ENCODE measurements around the gene COP1.

The COP1 gene

GRCh38 chr1:176165573-176165972, 41.5 kb downstream of the COP1 start:
- H3K27ac ChIP-seq: no peak overlapping the region
- H3K9me3 ChIP-seq (ENCODE audit: low read depth, low read length): no peaks in the 10 kb centered on the region
- H3K9ac ChIP-seq (ENCODE audit: insufficient read length): no peak overlapping the region
- H3K4me3 ChIP-seq: no peak overlapping the region
- TF ChIP-seq EZH2 (IDR thresholded peaks at IDR 0.05) (no peak), POLR2AphosphoS5 (IDR thresholded peaks at IDR 0.05; ENCODE audit: borderline replicate concordance, low read depth, low read length) (no peak), FOXP2 (optimal IDR thresholded peaks at IDR 0.05; ENCODE audit: control extremely low read depth, extremely low read length, insufficient read depth) (no peak)
- peaks cover 37% of the 10 kb centered on the region for H3K36me3 ChIP-seq (ENCODE audit: insufficient read depth, low read length)
- DNase-seq (ENCODE audit: low read depth, low spot score): no peak

GRCh38 chr1:176164014-176164678, 42.9 kb downstream of the COP1 start:
- TF ChIP-seq EZH2 (IDR thresholded peaks at IDR 0.05) (no peak), POLR2AphosphoS5 (IDR thresholded peaks at IDR 0.05; ENCODE audit: borderline replicate concordance, low read depth, low read length) (no peak), FOXP2 (optimal IDR thresholded peaks at IDR 0.05; ENCODE audit: control extremely low read depth, extremely low read length, insufficient read depth) (no peak)
- Histone ChIP-seq H3K4me3 (no peak overlapping the region), H3K27ac (no peak overlapping the region), H3K36me3 (ENCODE audit: insufficient read depth, low read length) (peaks cover 38% of the 10 kb centered on the region), H3K9ac (ENCODE audit: insufficient read length) (no peak overlapping the region), H3K9me3 (ENCODE audit: low read depth, low read length) (no peaks in the 10 kb centered on the region)
- DNase-seq (ENCODE audit: low read depth, low spot score): no peak

DNA sequence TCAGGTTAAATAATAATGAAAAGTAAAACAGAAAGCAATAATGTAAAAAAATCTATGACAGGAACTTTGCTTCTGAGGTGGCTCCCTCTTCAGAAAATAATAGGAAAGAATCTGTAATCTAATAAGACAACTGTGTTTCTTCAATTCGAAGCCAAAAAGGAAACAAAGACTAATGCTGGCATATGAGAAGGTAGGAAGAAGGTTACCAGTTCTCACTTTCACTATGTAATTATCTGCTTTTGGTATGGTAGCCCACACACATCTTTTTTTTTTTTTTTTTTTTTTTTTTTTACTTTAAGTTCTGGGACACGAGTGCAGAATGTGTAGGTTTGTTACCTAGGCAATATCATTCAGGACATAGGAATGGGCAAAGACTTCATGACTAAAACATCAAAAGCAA, 47.1 kb downstream of the COP1 start:
- H3K9me3 ChIP-seq (ENCODE audit: low read depth, low read length): peaks cover 10% of the 10 kb centered on the region
- no peak overlapping the region for H3K4me3 ChIP-seq
- H3K27ac ChIP-seq: no peak overlapping the region
- TF ChIP-seq POLR2AphosphoS5 (IDR thresholded peaks at IDR 0.05; ENCODE audit: borderline replicate concordance, low read depth, low read length): no peak
- TF ChIP-seq EZH2 (IDR thresholded peaks at IDR 0.05): no peak
- TF ChIP-seq FOXP2 (optimal IDR thresholded peaks at IDR 0.05; ENCODE audit: control extremely low read depth, extremely low read length, insufficient read depth): no peak
- H3K36me3 ChIP-seq (ENCODE audit: insufficient read depth, low read length): peaks cover 48% of the 10 kb centered on the region
- no peak for DNase-seq (ENCODE audit: low read depth, low spot score)
- H3K9ac ChIP-seq (ENCODE audit: insufficient read length): no peak overlapping the region

DNA sequence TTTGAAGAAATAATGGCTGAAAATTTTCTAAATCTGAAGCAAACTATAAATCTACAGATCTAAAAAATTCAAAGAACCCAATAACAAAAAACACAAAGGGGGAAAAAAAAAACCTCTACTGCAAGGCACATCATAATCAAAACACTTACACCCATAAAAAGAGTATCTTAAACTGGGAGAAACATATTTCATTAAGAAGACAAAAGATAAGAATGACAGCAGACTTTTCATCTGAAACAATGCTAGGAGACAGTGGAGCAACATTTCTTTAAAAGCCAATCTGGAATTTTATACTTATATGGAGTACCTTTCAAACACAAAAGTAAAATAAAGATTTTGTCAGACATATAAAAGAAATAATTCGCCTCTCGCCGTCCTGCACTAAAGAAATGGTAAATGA, 49.1 kb downstream of the COP1 start:
- H3K4me3 ChIP-seq: no peak overlapping the region
- H3K36me3 ChIP-seq (ENCODE audit: insufficient read depth, low read length): peaks cover 59% of the 10 kb centered on the region
- TF ChIP-seq POLR2AphosphoS5 (IDR thresholded peaks at IDR 0.05; ENCODE audit: borderline replicate concordance, low read depth, low read length) (no peak), EZH2 (IDR thresholded peaks at IDR 0.05) (no peak), FOXP2 (optimal IDR thresholded peaks at IDR 0.05; ENCODE audit: control extremely low read depth, extremely low read length, insufficient read depth) (no peak)
- H3K9me3 ChIP-seq (ENCODE audit: low read depth, low read length): peaks cover 10% of the 10 kb centered on the region
- no peak overlapping the region for H3K27ac ChIP-seq
- DNase-seq (ENCODE audit: low read depth, low spot score): no peak
- no peak overlapping the region for H3K9ac ChIP-seq (ENCODE audit: insufficient read length)

DNA sequence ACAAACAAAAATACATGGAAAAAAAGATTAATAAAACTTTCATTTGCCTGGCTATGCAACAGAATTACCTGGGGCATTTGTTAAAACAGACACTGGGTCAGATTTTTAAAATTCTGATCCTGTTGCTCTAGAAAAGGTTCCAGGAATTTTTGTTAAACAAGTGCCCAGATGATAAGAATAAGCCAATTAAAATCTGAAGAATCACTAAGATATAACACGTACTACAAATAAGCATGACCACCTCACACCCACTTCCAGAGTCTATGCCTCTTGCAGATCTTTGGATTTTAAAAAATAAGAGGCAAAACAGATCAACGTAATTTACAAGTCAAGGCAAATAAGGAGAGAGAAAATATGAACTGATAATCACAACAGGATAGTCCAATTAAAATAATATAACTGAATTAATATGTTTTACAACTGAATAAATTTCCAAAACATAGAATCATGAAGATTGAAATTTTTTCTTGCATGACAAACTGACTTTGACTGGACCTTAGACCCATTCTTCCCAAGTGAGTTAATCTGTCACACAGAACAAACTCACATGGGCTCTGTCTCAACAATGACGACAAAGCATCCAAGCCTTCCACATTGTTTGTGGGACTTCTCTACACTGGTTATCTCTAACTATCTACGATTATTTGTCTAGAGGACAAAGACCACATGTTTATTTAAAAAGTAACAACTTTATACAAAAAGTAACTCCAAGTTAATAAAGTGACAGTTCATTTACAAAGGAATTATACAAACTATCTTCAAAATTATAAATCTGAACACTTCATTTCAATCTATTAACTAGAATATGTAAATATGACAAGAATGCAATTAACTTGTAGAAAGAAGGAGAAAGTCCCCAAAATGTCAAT, 56.9 kb downstream of the COP1 start:
- Histone ChIP-seq H3K27ac (no peak overlapping the region), H3K4me3 (no peak overlapping the region), H3K9me3 (ENCODE audit: low read depth, low read length) (no peaks in the 10 kb centered on the region), H3K36me3 (ENCODE audit: insufficient read depth, low read length) (peaks cover 38% of the 10 kb centered on the region), H3K9ac (ENCODE audit: insufficient read length) (no peak overlapping the region)
- no peak for DNase-seq (ENCODE audit: low read depth, low spot score)
- TF ChIP-seq POLR2AphosphoS5 (IDR thresholded peaks at IDR 0.05; ENCODE audit: borderline replicate concordance, low read depth, low read length) (no peak), EZH2 (IDR thresholded peaks at IDR 0.05) (no peak), FOXP2 (optimal IDR thresholded peaks at IDR 0.05; ENCODE audit: control extremely low read depth, extremely low read length, insufficient read depth) (no peak)

GRCh38 chr1:176144526-176144925, 62.6 kb downstream of the COP1 start:
- no peak for TF ChIP-seq EZH2 (IDR thresholded peaks at IDR 0.05)
- no peak for TF ChIP-seq FOXP2 (optimal IDR thresholded peaks at IDR 0.05; ENCODE audit: control extremely low read depth, extremely low read length, insufficient read depth)
- no peak for TF ChIP-seq POLR2AphosphoS5 (IDR thresholded peaks at IDR 0.05; ENCODE audit: borderline replicate concordance, low read depth, low read length)
- Histone ChIP-seq H3K9ac (ENCODE audit: insufficient read length) (no peak overlapping the region), H3K4me3 (no peak overlapping the region), H3K27ac (no peak overlapping the region), H3K9me3 (ENCODE audit: low read depth, low read length) (no peaks in the 10 kb centered on the region), H3K36me3 (ENCODE audit: insufficient read depth, low read length) (peaks cover 39% of the 10 kb centered on the region)
- DNase-seq (ENCODE audit: low read depth, low spot score): no peak

GRCh38 chr1:176142973-176143372, 64.1 kb downstream of the COP1 start:
- H3K27ac ChIP-seq: no peak overlapping the region
- H3K9me3 ChIP-seq (ENCODE audit: low read depth, low read length): no peaks in the 10 kb centered on the region
- TF ChIP-seq POLR2AphosphoS5 (IDR thresholded peaks at IDR 0.05; ENCODE audit: borderline replicate concordance, low read depth, low read length): no peak
- TF ChIP-seq FOXP2 (optimal IDR thresholded peaks at IDR 0.05; ENCODE audit: control extremely low read depth, extremely low read length, insufficient read depth): no peak
- no peak for TF ChIP-seq EZH2 (IDR thresholded peaks at IDR 0.05)
- H3K36me3 ChIP-seq (ENCODE audit: insufficient read depth, low read length): peaks cover 39% of the 10 kb centered on the region
- H3K4me3 ChIP-seq: no peak overlapping the region
- no peak overlapping the region for H3K9ac ChIP-seq (ENCODE audit: insufficient read length)
- DNase-seq (ENCODE audit: low read depth, low spot score): no peak

- peaks cover 26% of the 10 kb centered on the region for H3K36me3 ChIP-seq (ENCODE audit: insufficient read depth, low read length)
- TF ChIP-seq FOXP2 (optimal IDR thresholded peaks at IDR 0.05; ENCODE audit: control extremely low read depth, extremely low read length, insufficient read depth) (no peak), EZH2 (IDR thresholded peaks at IDR 0.05) (no peak), POLR2AphosphoS5 (IDR thresholded peaks at IDR 0.05; ENCODE audit: borderline replicate concordance, low read depth, low read length) (no peak)
- no peak overlapping the region for H3K4me3 ChIP-seq
- H3K27ac ChIP-seq: no peak overlapping the region
- DNase-seq (ENCODE audit: low read depth, low spot score): no peak
- H3K9ac ChIP-seq (ENCODE audit: insufficient read length): no peak overlapping the region
- no peaks in the 10 kb centered on the region for H3K9me3 ChIP-seq (ENCODE audit: low read depth, low read length)
These were observed 65.6 kb downstream of the COP1 start for GRCh38 chr1:176141449-176141848.

Measured in SK-N-MC (cell line).